Bronchial epithelial cell (primary cell): Measurements from ENCODE around the gene CDH13. TPM values are rescaled to one million over a fixed set of nuclear protein-coding genes. Genes with fewer than 3 reads are reported as not detected.

Source experiments
- DNase-seq: peaks from one replicate; pipeline ENCODE4 v3.0.0-alpha.2; 2010; ENCODE audit warnings: low read depth
- FAIRE-seq: peaks from 2 replicates; lab custom pipeline; 2011; peaks lifted over from hg19 to GRCh38; lab: Jason Lieb, UNC
- H3K27me3 ChIP-seq: 2 replicates; pipeline ENCODE4 v1.5.1; 2011; ENCODE audit warnings: low read length; ENCODE audit not compliant: control insufficient read depth, insufficient read depth
- H3K36me3 ChIP-seq: 2 replicates; pipeline ENCODE4 v1.5.1; 2011; ENCODE audit warnings: low read length; ENCODE audit not compliant: control insufficient read depth, insufficient read depth
- H3K4me3 ChIP-seq: 2 replicates; pipeline ENCODE4 v1.5.1; 2011; ENCODE audit warnings: mild to moderate bottlenecking, low read depth, low read length, control low read depth
- total RNA-seq: library from RNA; depleted of rRNA; stranded (reverse); fragments of >200 nt; gene quantifications from 2 replicates; pipeline ENCODE4 v1.2.1, GENCODE V29; 2014
- TF ChIP-seq, protein P1 (sequence below): IDR thresholded peaks from 2 replicates; pipeline ENCODE4 v1.5.1; 2011; ENCODE audit warnings: mild to moderate bottlenecking, moderate library complexity, low read length, control low read depth, inconsistent platforms; ENCODE audit not compliant: insufficient read depth, severe bottlenecking

Gene CDH13
- total RNA-seq, 1 donor from 2014 or later: 31.3 TPM

DNA sequence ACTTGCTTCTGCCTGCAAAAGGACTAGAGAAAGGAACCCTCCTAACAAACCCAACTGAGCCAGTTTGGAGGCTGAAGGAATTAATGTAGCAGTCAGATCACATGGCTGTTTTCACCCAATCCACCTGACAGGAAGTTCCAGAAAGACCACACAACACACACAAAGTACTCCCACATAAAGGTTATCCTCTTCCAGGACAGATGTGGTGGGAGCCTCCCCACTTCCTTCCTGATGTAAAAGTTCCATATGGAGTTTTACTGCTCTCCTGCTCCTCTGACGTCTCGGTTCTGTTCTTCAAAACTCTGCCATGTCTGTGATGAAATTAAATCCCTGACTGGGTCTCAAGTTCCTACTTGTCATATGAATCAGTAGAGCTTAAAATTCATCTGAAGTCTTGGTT is 684.0 kb downstream of the CDH13 start:
- no peaks in the 10 kb centered on the region for H3K36me3 ChIP-seq
- TF ChIP-seq, protein P1, sequence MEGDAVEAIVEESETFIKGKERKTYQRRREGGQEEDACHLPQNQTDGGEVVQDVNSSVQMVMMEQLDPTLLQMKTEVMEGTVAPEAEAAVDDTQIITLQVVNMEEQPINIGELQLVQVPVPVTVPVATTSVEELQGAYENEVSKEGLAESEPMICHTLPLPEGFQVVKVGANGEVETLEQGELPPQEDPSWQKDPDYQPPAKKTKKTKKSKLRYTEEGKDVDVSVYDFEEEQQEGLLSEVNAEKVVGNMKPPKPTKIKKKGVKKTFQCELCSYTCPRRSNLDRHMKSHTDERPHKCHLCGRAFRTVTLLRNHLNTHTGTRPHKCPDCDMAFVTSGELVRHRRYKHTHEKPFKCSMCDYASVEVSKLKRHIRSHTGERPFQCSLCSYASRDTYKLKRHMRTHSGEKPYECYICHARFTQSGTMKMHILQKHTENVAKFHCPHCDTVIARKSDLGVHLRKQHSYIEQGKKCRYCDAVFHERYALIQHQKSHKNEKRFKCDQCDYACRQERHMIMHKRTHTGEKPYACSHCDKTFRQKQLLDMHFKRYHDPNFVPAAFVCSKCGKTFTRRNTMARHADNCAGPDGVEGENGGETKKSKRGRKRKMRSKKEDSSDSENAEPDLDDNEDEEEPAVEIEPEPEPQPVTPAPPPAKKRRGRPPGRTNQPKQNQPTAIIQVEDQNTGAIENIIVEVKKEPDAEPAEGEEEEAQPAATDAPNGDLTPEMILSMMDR: no peak
- no peak for DNase-seq

DNA sequence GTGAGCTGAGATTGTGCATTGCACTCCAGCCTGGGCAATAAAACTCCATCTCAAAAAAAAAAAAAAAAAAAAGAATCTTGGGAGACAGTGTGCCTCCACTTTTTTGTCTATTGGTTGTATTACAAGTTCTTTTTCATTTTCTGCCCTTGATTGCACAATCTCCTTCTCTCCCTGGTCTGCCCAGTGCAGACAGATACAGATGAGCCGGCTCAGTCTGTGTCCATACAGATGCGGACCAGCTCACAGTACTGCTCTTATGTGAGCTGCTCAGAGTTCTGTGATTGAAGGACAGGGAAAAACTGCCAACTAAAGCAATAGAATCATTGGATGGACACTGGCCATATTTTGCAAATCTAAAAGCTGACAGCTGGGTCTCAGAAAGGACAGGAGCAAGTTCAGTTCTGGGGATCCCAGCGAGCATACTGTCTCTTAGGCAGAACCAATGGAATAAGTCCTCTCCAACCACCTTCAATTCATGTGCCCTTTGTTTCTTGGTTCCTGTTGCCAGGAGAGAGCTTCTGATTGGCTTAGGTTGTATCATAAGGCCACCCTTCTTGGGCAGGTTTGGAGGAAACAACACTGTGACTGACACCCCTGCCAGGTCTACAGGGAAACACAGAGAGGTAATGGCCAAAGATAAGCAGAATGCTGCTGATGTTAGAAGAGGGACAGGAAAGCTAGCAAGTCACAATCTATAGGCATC is 685.4 kb downstream of the CDH13 start:
- TF ChIP-seq, protein P1: no peak
- no peak for FAIRE-seq
- no peaks in the 10 kb centered on the region for H3K27me3 ChIP-seq
- no peaks in the 10 kb centered on the region for H3K36me3 ChIP-seq
- H3K4me3 ChIP-seq: no peak overlapping the region
- no peak for DNase-seq

More for the DNA sequence above, 684.0 kb downstream of the CDH13 start:
- no peaks in the 10 kb centered on the region for H3K27me3 ChIP-seq
- FAIRE-seq: no peak
- no peak overlapping the region for H3K4me3 ChIP-seq

DNA sequence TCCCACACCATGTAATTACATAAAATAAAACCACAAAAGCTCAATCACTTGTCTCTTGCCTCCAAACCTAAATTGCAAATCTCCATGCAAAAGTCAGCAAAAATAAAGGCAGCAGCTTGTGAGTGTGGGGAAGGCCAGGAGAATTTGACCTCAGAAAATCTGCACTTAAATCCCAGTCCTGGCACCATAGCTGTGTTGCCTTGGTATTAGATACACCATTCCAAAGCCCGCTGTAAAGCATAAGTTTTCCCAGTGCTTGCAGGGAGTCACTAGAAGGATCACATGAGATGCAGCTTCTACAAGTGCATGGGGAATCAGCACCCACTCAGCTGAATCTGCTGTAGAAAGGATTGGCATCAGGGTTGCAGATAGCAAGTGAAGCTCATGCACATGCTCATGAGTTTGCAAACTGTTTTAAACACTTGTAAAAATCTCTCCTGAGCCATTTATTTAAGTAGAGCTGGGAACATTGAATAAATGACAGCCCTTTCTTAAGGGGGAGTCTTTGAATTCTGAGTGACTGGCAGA is 686.0 kb downstream of the CDH13 start:
- FAIRE-seq (no peak), DNase-seq (no peak)
- no peak overlapping the region for H3K4me3 ChIP-seq
- TF ChIP-seq, protein P1: no peak
- no peaks in the 10 kb centered on the region for H3K36me3 ChIP-seq
- H3K27me3 ChIP-seq: no peaks in the 10 kb centered on the region

DNA sequence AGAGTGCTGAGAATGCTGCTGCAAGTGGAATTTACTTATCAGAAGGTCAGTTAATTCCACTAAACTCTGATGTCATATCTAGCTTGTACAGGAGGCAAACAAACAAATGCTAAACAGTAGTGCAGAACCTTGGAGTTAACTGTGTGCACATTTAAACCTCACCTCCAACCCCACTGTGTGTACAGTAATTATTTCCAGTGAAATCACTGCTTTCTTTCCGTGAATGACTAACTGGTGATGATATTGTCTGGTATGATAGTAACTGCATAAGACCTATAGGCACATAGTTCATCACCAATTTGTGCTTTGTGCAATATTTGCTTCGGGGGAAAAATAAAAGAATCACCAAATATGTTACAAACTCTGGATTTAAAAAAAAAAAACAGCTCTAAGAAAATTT is 688.5 kb downstream of the CDH13 start:
- FAIRE-seq (no peak), DNase-seq (peak; percentile 13)
- no peaks in the 10 kb centered on the region for H3K36me3 ChIP-seq
- H3K4me3 ChIP-seq: no peak overlapping the region
- no peaks in the 10 kb centered on the region for H3K27me3 ChIP-seq
- TF ChIP-seq, protein P1: no peak

DNA sequence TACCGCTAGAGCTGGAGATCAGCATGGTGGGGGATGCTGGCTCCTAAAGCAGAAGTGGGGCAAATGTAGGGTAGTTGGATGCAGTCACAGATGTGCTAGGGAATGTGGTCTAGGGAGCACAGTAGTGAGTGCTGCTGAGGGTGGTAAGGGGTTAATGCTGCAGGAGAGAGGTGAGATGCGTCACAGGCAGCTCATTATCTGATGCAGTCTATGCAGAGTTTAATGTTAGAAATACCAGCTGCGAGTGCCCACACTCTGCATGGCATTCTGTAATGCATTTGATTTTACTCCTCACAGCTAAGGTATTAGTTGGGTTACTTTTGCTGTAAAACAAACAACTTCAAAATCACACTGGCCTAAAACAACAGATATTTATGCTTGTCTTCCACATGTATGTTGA is 689.7 kb downstream of the CDH13 start:
- FAIRE-seq (no peak), DNase-seq (no peak)
- Histone ChIP-seq H3K4me3 (no peak overlapping the region), H3K27me3 (no peaks in the 10 kb centered on the region), H3K36me3 (no peaks in the 10 kb centered on the region)
- TF ChIP-seq, protein P1: no peak
